ENCODE measurements around the gene PPP4R2.

PPP4R2 gene

GRCh38 chr3:72960812-72961518 is 35.6 kb upstream of the PPP4R2 start:
- Histone ChIP-seq H3K4me3 (ENCODE audit: low read length in 2 of 2) (no peak overlapping the region), H3K9ac (ENCODE audit: low read length in 2 of 2) (no peak overlapping the region), H3K27ac (ENCODE audit: low read length) (no peak overlapping the region)

GRCh38 chr3:72961752-72962151 is 34.9 kb upstream of the PPP4R2 start:
- Histone ChIP-seq H3K36me3 (ENCODE audit: control insufficient read depth in 2 of 2, insufficient read depth in 2 of 2, low read length in 2 of 2) (no peaks in the 10 kb centered on the region), H3K9ac (ENCODE audit: low read length in 2 of 2) (no peak overlapping the region), H3K4me3 (ENCODE audit: low read length in 2 of 2) (no peak overlapping the region), H3K9me3 (ENCODE audit: control insufficient read depth in 2 of 2, low read length in 2 of 2) (no peaks in the 10 kb centered on the region), H3K27me3 (ENCODE audit: control insufficient read depth in 1 of 2, insufficient read depth in 2 of 2, low read length in 2 of 2) (no peaks in the 10 kb centered on the region), H3K27ac (ENCODE audit: low read length) (no peak overlapping the region), H3K4me1 (ENCODE audit: control insufficient read depth, insufficient read depth, low read length) (no peaks in the 10 kb centered on the region)

More at GRCh38 chr3:72960812-72961518, 35.6 kb upstream of the PPP4R2 start:
- Histone ChIP-seq H3K36me3 (ENCODE audit: control insufficient read depth in 2 of 2, insufficient read depth in 2 of 2, low read length in 2 of 2) (no peaks in the 10 kb centered on the region), H3K27me3 (ENCODE audit: control insufficient read depth in 1 of 2, insufficient read depth in 2 of 2, low read length in 2 of 2) (no peaks in the 10 kb centered on the region), H3K9me3 (ENCODE audit: control insufficient read depth in 2 of 2, low read length in 2 of 2) (no peaks in the 10 kb centered on the region), H3K4me1 (ENCODE audit: control insufficient read depth, insufficient read depth, low read length) (no peaks in the 10 kb centered on the region)

GRCh38 chr3:72962317-72962716 is 34.3 kb upstream of the PPP4R2 start:
- H3K27ac ChIP-seq (ENCODE audit: low read length) = no peak overlapping the region
- no peaks in the 10 kb centered on the region for H3K4me1 ChIP-seq (ENCODE audit: control insufficient read depth, insufficient read depth, low read length)
- no peak overlapping the region for H3K4me3 ChIP-seq (ENCODE audit: low read length in 2 of 2)
- H3K9me3 ChIP-seq (ENCODE audit: control insufficient read depth in 2 of 2, low read length in 2 of 2) = no peaks in the 10 kb centered on the region
- H3K36me3 ChIP-seq (ENCODE audit: control insufficient read depth in 2 of 2, insufficient read depth in 2 of 2, low read length in 2 of 2) = no peaks in the 10 kb centered on the region
- no peak overlapping the region for H3K9ac ChIP-seq (ENCODE audit: low read length in 2 of 2)
- no peaks in the 10 kb centered on the region for H3K27me3 ChIP-seq (ENCODE audit: control insufficient read depth in 1 of 2, insufficient read depth in 2 of 2, low read length in 2 of 2)

GRCh38 chr3:72964633-72965032 is 32.0 kb upstream of the PPP4R2 start:
- Histone ChIP-seq H3K4me3 (ENCODE audit: low read length in 2 of 2) (no peak overlapping the region), H3K9ac (ENCODE audit: low read length in 2 of 2) (no peak overlapping the region), H3K9me3 (ENCODE audit: control insufficient read depth in 2 of 2, low read length in 2 of 2) (no peaks in the 10 kb centered on the region), H3K4me1 (ENCODE audit: control insufficient read depth, insufficient read depth, low read length) (no peaks in the 10 kb centered on the region), H3K36me3 (ENCODE audit: control insufficient read depth in 2 of 2, insufficient read depth in 2 of 2, low read length in 2 of 2) (peaks cover 3 to 5% of the 10 kb centered on the region in 2 donors), H3K27me3 (ENCODE audit: control insufficient read depth in 1 of 2, insufficient read depth in 2 of 2, low read length in 2 of 2) (no peaks in the 10 kb centered on the region), H3K27ac (ENCODE audit: low read length) (no peak overlapping the region)

GRCh38 chr3:72968266-72968664 is 28.3 kb upstream of the PPP4R2 start:
- Histone ChIP-seq H3K9me3 (ENCODE audit: control insufficient read depth in 2 of 2, low read length in 2 of 2) (no peaks in the 10 kb centered on the region), H3K4me3 (ENCODE audit: low read length in 2 of 2) (no peak overlapping the region), H3K27ac (ENCODE audit: low read length) (no peak overlapping the region), H3K4me1 (ENCODE audit: control insufficient read depth, insufficient read depth, low read length) (no peaks in the 10 kb centered on the region), H3K9ac (ENCODE audit: low read length in 2 of 2) (no peak overlapping the region), H3K36me3 (ENCODE audit: control insufficient read depth in 2 of 2, insufficient read depth in 2 of 2, low read length in 2 of 2) (peaks cover 3 to 5% of the 10 kb centered on the region in 2 donors), H3K27me3 (ENCODE audit: control insufficient read depth in 1 of 2, insufficient read depth in 2 of 2, low read length in 2 of 2) (no peaks in the 10 kb centered on the region)

- no peaks in the 10 kb centered on the region for H3K27me3 ChIP-seq (ENCODE audit: control insufficient read depth in 1 of 2, insufficient read depth in 2 of 2, low read length in 2 of 2)
- no peaks in the 10 kb centered on the region for H3K9me3 ChIP-seq (ENCODE audit: control insufficient read depth in 2 of 2, low read length in 2 of 2)
- no peak overlapping the region for H3K4me3 ChIP-seq (ENCODE audit: low read length in 2 of 2)
Measured at GRCh38 chr3:72969766-72970165, 26.8 kb upstream of the PPP4R2 start.

GRCh38 chr3:72970942-72971341 is 25.7 kb upstream of the PPP4R2 start:
- H3K4me1 ChIP-seq (ENCODE audit: control insufficient read depth, insufficient read depth, low read length) = no peaks in the 10 kb centered on the region
- H3K9me3 ChIP-seq (ENCODE audit: control insufficient read depth in 2 of 2, low read length in 2 of 2) = no peaks in the 10 kb centered on the region
- peaks cover 3 to 5% of the 10 kb centered on the region in 2 donors for H3K36me3 ChIP-seq (ENCODE audit: control insufficient read depth in 2 of 2, insufficient read depth in 2 of 2, low read length in 2 of 2)
- no peak overlapping the region for H3K9ac ChIP-seq (ENCODE audit: low read length in 2 of 2)
- H3K4me3 ChIP-seq (ENCODE audit: low read length in 2 of 2) = no peak overlapping the region
- H3K27me3 ChIP-seq (ENCODE audit: control insufficient read depth in 1 of 2, insufficient read depth in 2 of 2, low read length in 2 of 2) = no peaks in the 10 kb centered on the region
- no peak overlapping the region for H3K27ac ChIP-seq (ENCODE audit: low read length)

More at GRCh38 chr3:72969766-72970165, 26.8 kb upstream of the PPP4R2 start:
- Histone ChIP-seq H3K9ac (ENCODE audit: low read length in 2 of 2) (no peak overlapping the region), H3K27ac (ENCODE audit: low read length) (no peak overlapping the region), H3K4me1 (ENCODE audit: control insufficient read depth, insufficient read depth, low read length) (no peaks in the 10 kb centered on the region), H3K36me3 (ENCODE audit: control insufficient read depth in 2 of 2, insufficient read depth in 2 of 2, low read length in 2 of 2) (peaks cover 3 to 5% of the 10 kb centered on the region in 2 donors)

- Histone ChIP-seq H3K27me3 (ENCODE audit: control insufficient read depth in 1 of 2, insufficient read depth in 2 of 2, low read length in 2 of 2) (no peaks in the 10 kb centered on the region), H3K4me3 (ENCODE audit: low read length in 2 of 2) (no peak overlapping the region), H3K4me1 (ENCODE audit: control insufficient read depth, insufficient read depth, low read length) (no peaks in the 10 kb centered on the region), H3K9ac (ENCODE audit: low read length in 2 of 2) (no peak overlapping the region), H3K36me3 (ENCODE audit: control insufficient read depth in 2 of 2, insufficient read depth in 2 of 2, low read length in 2 of 2) (peaks cover 0 to 4% of the 10 kb centered on the region in 2 donors), H3K9me3 (ENCODE audit: control insufficient read depth in 2 of 2, low read length in 2 of 2) (no peaks in the 10 kb centered on the region), H3K27ac (ENCODE audit: low read length) (no peak overlapping the region)
Measured at GRCh38 chr3:72972706-72973030, 23.9 kb upstream of the PPP4R2 start.

GRCh38 chr3:72973031-72973723 is 23.4 kb upstream of the PPP4R2 start:
- Histone ChIP-seq H3K4me1 (ENCODE audit: control insufficient read depth, insufficient read depth, low read length) (no peaks in the 10 kb centered on the region), H3K36me3 (ENCODE audit: control insufficient read depth in 2 of 2, insufficient read depth in 2 of 2, low read length in 2 of 2) (peaks cover 0 to 2% of the 10 kb centered on the region in 2 donors), H3K4me3 (ENCODE audit: low read length in 2 of 2) (no peak overlapping the region), H3K9me3 (ENCODE audit: control insufficient read depth in 2 of 2, low read length in 2 of 2) (no peaks in the 10 kb centered on the region), H3K27ac (ENCODE audit: low read length) (no peak overlapping the region), H3K27me3 (ENCODE audit: control insufficient read depth in 1 of 2, insufficient read depth in 2 of 2, low read length in 2 of 2) (no peaks in the 10 kb centered on the region), H3K9ac (ENCODE audit: low read length in 2 of 2) (no peak overlapping the region)

GRCh38 chr3:72973786-72974185 is 22.8 kb upstream of the PPP4R2 start:
- Histone ChIP-seq H3K9me3 (ENCODE audit: control insufficient read depth in 2 of 2, low read length in 2 of 2) (no peaks in the 10 kb centered on the region), H3K27ac (ENCODE audit: low read length) (no peak overlapping the region), H3K4me3 (ENCODE audit: low read length in 2 of 2) (no peak overlapping the region), H3K9ac (ENCODE audit: low read length in 2 of 2) (no peak overlapping the region), H3K36me3 (ENCODE audit: control insufficient read depth in 2 of 2, insufficient read depth in 2 of 2, low read length in 2 of 2) (no peaks in the 10 kb centered on the region), H3K4me1 (ENCODE audit: control insufficient read depth, insufficient read depth, low read length) (no peaks in the 10 kb centered on the region), H3K27me3 (ENCODE audit: control insufficient read depth in 1 of 2, insufficient read depth in 2 of 2, low read length in 2 of 2) (no peaks in the 10 kb centered on the region)

- H3K27me3 ChIP-seq (ENCODE audit: control insufficient read depth in 1 of 2, insufficient read depth in 2 of 2, low read length in 2 of 2) = no peaks in the 10 kb centered on the region
- H3K36me3 ChIP-seq (ENCODE audit: control insufficient read depth in 2 of 2, insufficient read depth in 2 of 2, low read length in 2 of 2) = no peaks in the 10 kb centered on the region
- H3K9ac ChIP-seq (ENCODE audit: low read length in 2 of 2) = no peak overlapping the region
- no peak overlapping the region for H3K27ac ChIP-seq (ENCODE audit: low read length)
- no peaks in the 10 kb centered on the region for H3K9me3 ChIP-seq (ENCODE audit: control insufficient read depth in 2 of 2, low read length in 2 of 2)
- no peaks in the 10 kb centered on the region for H3K4me1 ChIP-seq (ENCODE audit: control insufficient read depth, insufficient read depth, low read length)
- no peak overlapping the region for H3K4me3 ChIP-seq (ENCODE audit: low read length in 2 of 2)
Measured at GRCh38 chr3:72974956-72975355, 21.7 kb upstream of the PPP4R2 start.

All from stomach smooth muscle (tissue), 2 donors.